DOHH2 (cell line): Measurements from ENCODE around the gene DAPL1.

Experiments
- H3F3A ChIP-seq: fragments of 200-600 bp; sonication (generic), shearing (Covaris generic); 2 replicates; pipeline ENCODE4 v1.6.0; 2016; ENCODE audit warnings: antibody characterized with exemption, mild to moderate bottlenecking; ENCODE audit not compliant: control insufficient read depth, insufficient read depth
- H3K27ac ChIP-seq: fragments of 200-600 bp; sonication (generic); 2 replicates; pipeline ENCODE4 v1.5.1; 2014; ENCODE audit warnings: low read depth, mild to moderate bottlenecking, low read length, moderate library complexity
- H3K27me3 ChIP-seq: fragments of 200-600 bp; sonication (generic); 2 replicates; pipeline ENCODE4 v1.6.1; 2014; ENCODE audit warnings: mild to moderate bottlenecking, low read length, mixed read lengths; ENCODE audit not compliant: control insufficient read depth
- H3K36me3 ChIP-seq: fragments of 200-600 bp; sonication (generic); 2 replicates; pipeline ENCODE4 v1.6.1; 2014; ENCODE audit warnings: mild to moderate bottlenecking, low read length, moderate library complexity, mixed read lengths; ENCODE audit not compliant: control insufficient read depth
- H3K4me1 ChIP-seq: fragments of 200-600 bp; sonication (generic); 2 replicates; pipeline ENCODE4 v1.6.1; 2014; ENCODE audit warnings: mild to moderate bottlenecking, low read length, mixed read lengths; ENCODE audit not compliant: control insufficient read depth
- H3K4me2 ChIP-seq: fragments of 200-600 bp; sonication (generic); 2 replicates; pipeline ENCODE4 v1.6.0; 2014; ENCODE audit warnings: mild to moderate bottlenecking, low read length, moderate library complexity
- H3K4me3 ChIP-seq: fragments of 200-600 bp; sonication (generic); 2 replicates; pipeline ENCODE4 v1.5.1; 2014; ENCODE audit warnings: mild to moderate bottlenecking, low read length, mixed read lengths
- H3K79me2 ChIP-seq: fragments of 200-600 bp; sonication (generic); 2 replicates; pipeline ENCODE4 v1.6.1; 2014; ENCODE audit warnings: mild to moderate bottlenecking, low read length, mixed read lengths; ENCODE audit not compliant: control insufficient read depth
- H3K9me2 ChIP-seq: fragments of 200-600 bp; sonication (generic); replicated peaks from 2 replicates; pipeline ENCODE4 v1.6.1; 2014; ENCODE audit warnings: mild to moderate bottlenecking, low read length, mixed read lengths; ENCODE audit not compliant: control insufficient read depth
- H3K9me3 ChIP-seq: fragments of 200-600 bp; sonication (generic); 2 replicates; pipeline ENCODE4 v1.6.1; 2014; ENCODE audit warnings: antibody characterized with exemption, low read length, mixed read lengths; ENCODE audit not compliant: control insufficient read depth, insufficient read depth
- H4K20me1 ChIP-seq: fragments of 200-600 bp; sonication (generic); 2 replicates; pipeline ENCODE4 v1.6.0; 2014; ENCODE audit warnings: low read depth, mild to moderate bottlenecking, antibody characterized with exemption, low read length, moderate library complexity; ENCODE audit not compliant: control insufficient read depth, insufficient read depth
- CTCF ChIP-seq: fragments of 200-600 bp; sonication (generic); IDR thresholded peaks from one replicate; pipeline ENCODE4 v1.5.1; 2014; ENCODE audit warnings: antibody characterized with exemption, mild to moderate bottlenecking, low read depth, low read length; ENCODE audit not compliant: poor library complexity, severe bottlenecking
- EZH2phosphoT487 ChIP-seq: fragments of 200-600 bp; sonication (generic); IDR thresholded peaks from 2 replicates; pipeline ENCODE4 v1.6.1; 2017; ENCODE audit warnings: borderline replicate concordance, mild to moderate bottlenecking, antibody characterized with exemption, low read length, moderate library complexity, mixed read lengths

DAPL1 gene

GRCh38 chr2:158815166-158815565, 20.0 kb downstream of the DAPL1 start:
- Histone ChIP-seq H3K4me2 (no peak overlapping the region), H3K27ac (no peak overlapping the region), H3K9me2 (no peaks in the 10 kb centered on the region), H4K20me1 (no peaks in the 10 kb centered on the region), H3K4me3 (no peak overlapping the region), H3K27me3 (no peaks in the 10 kb centered on the region), H3K79me2 (no peaks in the 10 kb centered on the region), H3K9me3 (no peaks in the 10 kb centered on the region), H3K36me3 (no peaks in the 10 kb centered on the region), H3F3A (no peaks in the 10 kb centered on the region), H3K4me1 (no peaks in the 10 kb centered on the region)
- TF ChIP-seq EZH2phosphoT487 (no peak), CTCF (no peak)

- Histone ChIP-seq H3K4me2 (no peak overlapping the region), H3K9me2 (no peaks in the 10 kb centered on the region), H3K4me1 (no peaks in the 10 kb centered on the region), H3K4me3 (no peak overlapping the region), H3K27ac (no peak overlapping the region), H3K27me3 (no peaks in the 10 kb centered on the region; the same call in 1 of the 2 replicates), H3F3A (no peaks in the 10 kb centered on the region), H3K36me3 (no peaks in the 10 kb centered on the region), H4K20me1 (no peaks in the 10 kb centered on the region), H3K9me3 (no peaks in the 10 kb centered on the region), H3K79me2 (no peaks in the 10 kb centered on the region)
- no peak for TF ChIP-seq CTCF
- no peak for TF ChIP-seq EZH2phosphoT487
Observed at GRCh38 chr2:158815658-158816057, 20.5 kb downstream of the DAPL1 start.

GRCh38 chr2:158817588-158817987, 22.5 kb downstream of the DAPL1 start:
- Histone ChIP-seq H3K9me3 (no peaks in the 10 kb centered on the region), H3F3A (no peaks in the 10 kb centered on the region), H3K9me2 (no peaks in the 10 kb centered on the region)

More at GRCh38 chr2:158817588-158817987, 22.5 kb downstream of the DAPL1 start:
- Histone ChIP-seq H3K4me3 (no peak overlapping the region), H3K36me3 (no peaks in the 10 kb centered on the region), H3K27me3 (no peaks in the 10 kb centered on the region; the same call in 1 of the 2 replicates), H3K79me2 (no peaks in the 10 kb centered on the region), H3K4me2 (no peak overlapping the region), H3K4me1 (no peaks in the 10 kb centered on the region), H3K27ac (no peak overlapping the region), H4K20me1 (no peaks in the 10 kb centered on the region)
- TF ChIP-seq EZH2phosphoT487 (no peak), CTCF (no peak)
